Trophoblast cell (in vitro differentiated cells and primary cell): ENCODE measurements around the gene DLEC1.

ENCODE experiments used
- DNase-seq, 2 donors: peaks; one replicate each; pipeline ENCODE4 v3.0.0-alpha.2; 2016
- H2AFZ ChIP-seq: 2 replicates; pipeline ENCODE4 v1.6.1; 2013; ENCODE audit warnings: low read length, moderate library complexity, mild to moderate bottlenecking; ENCODE audit not compliant: insufficient read depth, poor library complexity
- H2AK5ac ChIP-seq: 2 replicates; pipeline ENCODE4 v1.6.1; 2013; ENCODE audit warnings: mild to moderate bottlenecking, low read length
- H2BK120ac ChIP-seq: 2 replicates; pipeline ENCODE4 v1.6.1; 2013; ENCODE audit warnings: low read length, mild to moderate bottlenecking, moderate library complexity; ENCODE audit not compliant: insufficient read depth, poor library complexity
- H2BK12ac ChIP-seq: 2 replicates; pipeline ENCODE4 v1.6.1; 2013; ENCODE audit warnings: mild to moderate bottlenecking, low read length, moderate library complexity
- H2BK5ac ChIP-seq: 2 replicates; pipeline ENCODE4 v1.6.1; 2013; ENCODE audit warnings: low read length, low read depth, moderate library complexity, mild to moderate bottlenecking; ENCODE audit not compliant: poor library complexity
- H3K14ac ChIP-seq: 2 replicates; pipeline ENCODE4 v1.6.1; 2013; ENCODE audit warnings: mild to moderate bottlenecking, low read length
- H3K18ac ChIP-seq: 2 replicates; pipeline ENCODE4 v1.6.1; 2013; ENCODE audit warnings: mild to moderate bottlenecking, low read length
- H3K23ac ChIP-seq: 2 replicates; pipeline ENCODE4 v1.6.1; 2013; ENCODE audit warnings: low read length
- H3K27ac ChIP-seq: 2 replicates; pipeline ENCODE4 v1.5.1; 2013; ENCODE audit warnings: low read depth, mild to moderate bottlenecking, inconsistent platforms, low read length, moderate library complexity
- H3K27me3 ChIP-seq: 2 replicates; pipeline ENCODE4 v1.6.1; 2013; ENCODE audit warnings: inconsistent platforms, mild to moderate bottlenecking, low read length, moderate library complexity; ENCODE audit not compliant: insufficient read depth
- H3K36me3 ChIP-seq, 2 experiments: 1 replicate in 1 of 2; 2 replicates in 1 of 2; pipeline ENCODE4 v1.6.1; 2013; ENCODE audit warnings: low read length in 2 of 2, mild to moderate bottlenecking in 2 of 2, moderate library complexity in 1 of 2; ENCODE audit not compliant: insufficient read depth in 2 of 2, control insufficient read depth in 1 of 2
- H3K4ac ChIP-seq: 2 replicates; pipeline ENCODE4 v1.6.1; 2013; ENCODE audit warnings: low read depth, mild to moderate bottlenecking, low read length, moderate library complexity
- H3K4me1 ChIP-seq, 2 experiments: 1 replicate in 1 of 2; 2 replicates in 1 of 2; pipeline ENCODE4 v1.6.1; 2013; ENCODE audit warnings: low read length in 2 of 2, mild to moderate bottlenecking in 2 of 2, moderate library complexity in 1 of 2; ENCODE audit not compliant: insufficient read depth in 2 of 2, control insufficient read depth in 1 of 2
- H3K4me2 ChIP-seq: 2 replicates; pipeline ENCODE4 v1.6.1; 2013; ENCODE audit warnings: inconsistent platforms, mild to moderate bottlenecking, low read length, moderate library complexity
- H3K4me3 ChIP-seq: 2 replicates; pipeline ENCODE4 v1.5.1; 2013; ENCODE audit warnings: mild to moderate bottlenecking, low read depth, low read length, inconsistent platforms
- H3K79me1 ChIP-seq: one replicate; pipeline ENCODE4 v1.6.1; 2013; ENCODE audit warnings: low read length
- H3K79me2 ChIP-seq: 2 replicates; pipeline ENCODE4 v1.6.1; 2013; ENCODE audit warnings: low read length, mild to moderate bottlenecking; ENCODE audit not compliant: control insufficient read depth, insufficient read depth, poor library complexity
- H3K9ac ChIP-seq: 2 replicates; pipeline ENCODE4 v1.6.1; 2013; ENCODE audit warnings: mild to moderate bottlenecking, low read length
- H3K9me3 ChIP-seq: 2 replicates; pipeline ENCODE4 v1.6.1; 2013; ENCODE audit warnings: low read depth, mild to moderate bottlenecking, control low read depth, inconsistent platforms, low read length; ENCODE audit not compliant: insufficient read depth
- H4K12ac ChIP-seq: 2 replicates; pipeline ENCODE4 v1.6.1; 2013; ENCODE audit warnings: low read depth, mild to moderate bottlenecking, low read length, moderate library complexity
- H4K8ac ChIP-seq: 2 replicates; pipeline ENCODE4 v1.6.1; 2013; ENCODE audit warnings: low read depth, mild to moderate bottlenecking, low read length, moderate library complexity
- H4K91ac ChIP-seq: one replicate; pipeline ENCODE4 v1.6.1; 2013; ENCODE audit warnings: low read depth, mild to moderate bottlenecking, low read length, moderate library complexity
- WGBS: extraction: QIAGEN DNeasy Blood & Tissue Kit; methylation state at CpG from one replicate; pipeline ENCODE4 v1.1.7; 2013; ENCODE audit warnings: missing lambda C conversion rate; ENCODE audit not compliant: insufficient read length, insufficient coverage; ENCODE audit errors: extremely low coverage; 5-methylcytosine and 5-hydroxymethylcytosine counted together

Gene DLEC1

DNA sequence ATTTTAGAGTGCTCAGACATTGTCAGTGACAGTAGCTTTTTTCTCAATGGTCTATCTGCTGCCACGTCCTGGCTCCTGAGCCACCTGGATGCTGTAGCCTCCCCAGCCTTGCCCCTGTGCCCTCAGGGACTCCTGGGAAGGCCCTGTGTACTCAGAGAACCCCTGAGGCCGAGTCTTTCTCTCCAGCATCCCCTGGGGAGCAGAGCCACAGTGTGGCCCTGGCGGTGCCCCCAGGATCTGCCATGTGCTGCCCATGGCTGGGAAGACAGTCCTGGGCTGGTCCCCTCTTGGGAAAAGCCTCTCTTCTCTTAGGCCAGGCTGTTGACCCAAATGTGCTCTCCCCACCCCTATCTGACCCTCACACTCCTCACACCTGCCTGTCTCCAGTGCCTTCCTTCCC, 104.5 kb downstream of the DLEC1 start:
- Histone ChIP-seq H3K4me3 (no peak overlapping the region), H2BK5ac (no peak overlapping the region), H3K18ac (no peak overlapping the region), H3K79me2 (peaks cover 5% of the 10 kb centered on the region), H2AK5ac (no peak overlapping the region), H3K36me3 (peaks cover 14 to 18% of the 10 kb centered on the region in 2 experiments), H3K79me1 (peaks cover 5% of the 10 kb centered on the region), H2AFZ (no peak overlapping the region), H3K14ac (no peak overlapping the region), H2BK12ac (no peak overlapping the region), H3K4ac (no peak overlapping the region), H3K27me3 (no peaks in the 10 kb centered on the region), H4K91ac (no peak overlapping the region), H4K8ac (no peak overlapping the region), H3K4me2 (no peak overlapping the region), H4K12ac (no peak overlapping the region), H3K9me3 (peaks cover 2% of the 10 kb centered on the region), H3K9ac (no peak overlapping the region), H2BK120ac (no peak overlapping the region), H3K23ac (no peak overlapping the region), H3K27ac (no peak overlapping the region), H3K4me1 (peaks cover 12 to 18% of the 10 kb centered on the region in 2 experiments)
- WGBS = no CpG with 5 or more reads among the region's 3 CpGs
- DNase-seq = no peak

DNA sequence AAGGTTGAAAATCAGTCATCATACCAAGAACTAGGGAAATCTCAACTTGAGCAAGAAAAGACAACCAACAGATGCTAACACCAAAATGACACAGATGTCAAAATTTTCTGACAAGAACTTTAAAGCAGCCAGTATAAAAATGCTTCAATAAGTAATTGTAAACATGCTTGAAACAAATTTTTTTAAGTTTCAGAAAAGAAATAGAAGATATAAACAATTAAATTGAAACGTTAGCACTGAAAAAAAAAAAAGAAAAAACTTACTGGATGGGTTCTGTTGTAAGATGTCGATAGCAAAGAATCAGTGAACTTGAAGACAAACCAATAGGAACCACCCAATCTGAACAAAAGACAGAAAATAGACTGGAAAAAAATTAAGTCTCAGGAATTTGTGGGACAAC, 107.5 kb downstream of the DLEC1 start:
- H3K4me2 ChIP-seq = no peak overlapping the region
- no CpG with 5 or more reads among the region's 2 CpGs for WGBS
- no peak overlapping the region for H2AK5ac ChIP-seq

GRCh38 chr3:38147421-38147820, 108.4 kb downstream of the DLEC1 start:
- no peak overlapping the region for H3K9ac ChIP-seq
- no peaks in the 10 kb centered on the region for H3K79me1 ChIP-seq
- no peaks in the 10 kb centered on the region for H3K79me2 ChIP-seq
- H3K27ac ChIP-seq = no peak overlapping the region
- no peak overlapping the region for H4K91ac ChIP-seq
- no peak overlapping the region for H2BK120ac ChIP-seq
- DNase-seq = no peak
- no peaks in the 10 kb centered on the region for H3K36me3 ChIP-seq
- no peak overlapping the region for H4K8ac ChIP-seq
- no peak overlapping the region for H2AK5ac ChIP-seq
- H3K18ac ChIP-seq = no peak overlapping the region
- no CpG with 5 or more reads among the region's 3 CpGs for WGBS
- H2AFZ ChIP-seq = no peak overlapping the region
- peaks cover 0 to 5% of the 10 kb centered on the region in 2 experiments for H3K4me1 ChIP-seq
- no peak overlapping the region for H3K14ac ChIP-seq
- no peak overlapping the region for H3K4me2 ChIP-seq
- H4K12ac ChIP-seq = no peak overlapping the region
- no peak overlapping the region for H2BK12ac ChIP-seq
- no peak overlapping the region for H2BK5ac ChIP-seq
- H3K27me3 ChIP-seq = no peaks in the 10 kb centered on the region
- H3K4ac ChIP-seq = no peak overlapping the region
- peaks cover 2% of the 10 kb centered on the region for H3K9me3 ChIP-seq
- no peak overlapping the region for H3K4me3 ChIP-seq
- no peak overlapping the region for H3K23ac ChIP-seq

More for the DNA sequence above, 107.5 kb downstream of the DLEC1 start:
- no peak overlapping the region for H3K4me3 ChIP-seq
- H3K79me1 ChIP-seq = no peaks in the 10 kb centered on the region
- H3K36me3 ChIP-seq = peaks cover 5 to 7% of the 10 kb centered on the region in 2 experiments
- H3K4me1 ChIP-seq = peaks cover 0 to 5% of the 10 kb centered on the region in 2 experiments
- no peak overlapping the region for H3K4ac ChIP-seq
- no peak overlapping the region for H4K12ac ChIP-seq
- no peaks in the 10 kb centered on the region for H3K79me2 ChIP-seq
- no peak overlapping the region for H3K9ac ChIP-seq
- H2BK12ac ChIP-seq = no peak overlapping the region
- H4K8ac ChIP-seq = no peak overlapping the region
- no peak overlapping the region for H3K27ac ChIP-seq
- no peak overlapping the region for H2BK5ac ChIP-seq
- H3K27me3 ChIP-seq = no peaks in the 10 kb centered on the region
- H2AFZ ChIP-seq = no peak overlapping the region
- H3K9me3 ChIP-seq = peaks cover 2% of the 10 kb centered on the region
- no peak overlapping the region for H2BK120ac ChIP-seq
- no peak overlapping the region for H4K91ac ChIP-seq
- no peak overlapping the region for H3K18ac ChIP-seq
- H3K14ac ChIP-seq = no peak overlapping the region
- no peak overlapping the region for H3K23ac ChIP-seq
- no peak for DNase-seq

DNA sequence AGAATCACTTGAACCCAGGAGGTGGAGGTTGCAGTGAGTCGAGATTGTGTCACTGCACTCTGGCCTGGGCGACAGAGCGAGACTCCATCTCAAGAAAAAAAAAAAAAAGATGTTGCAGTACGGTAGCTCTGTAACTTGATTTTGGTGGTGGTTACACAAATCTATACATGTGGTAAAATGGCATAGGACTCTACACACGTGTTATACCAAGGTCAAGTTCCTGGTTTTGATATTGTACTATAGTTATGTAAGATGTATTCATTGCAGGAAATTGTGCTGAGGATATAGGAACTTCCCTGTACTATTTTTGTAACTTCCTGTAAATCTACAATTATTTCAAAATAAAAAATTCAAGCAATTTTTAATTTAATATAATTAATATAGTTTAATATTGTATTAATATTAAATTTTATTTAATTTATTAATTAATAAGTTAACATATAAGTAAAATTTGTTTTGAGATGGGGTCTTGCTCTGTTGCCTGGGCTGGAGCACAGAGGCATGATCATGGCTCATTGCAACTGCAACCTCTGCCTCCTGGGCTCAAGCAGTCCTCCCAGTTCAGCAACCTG, 109.4 kb downstream of the DLEC1 start:
- H3K9me3 ChIP-seq = peaks cover 2% of the 10 kb centered on the region
- H4K8ac ChIP-seq = no peak overlapping the region
- H3K79me2 ChIP-seq = no peaks in the 10 kb centered on the region
- no peak overlapping the region for H3K23ac ChIP-seq
- no peak overlapping the region for H2AFZ ChIP-seq
- no peak for DNase-seq
- peaks cover 0 to 9% of the 10 kb centered on the region in 2 experiments for H3K4me1 ChIP-seq
- H2BK5ac ChIP-seq = no peak overlapping the region
- H3K9ac ChIP-seq = no peak overlapping the region
- no peak overlapping the region for H3K4me2 ChIP-seq
- no peak overlapping the region for H2BK12ac ChIP-seq
- H3K14ac ChIP-seq = no peak overlapping the region
- H3K4me3 ChIP-seq = no peak overlapping the region
- no CpG with 5 or more reads among the region's 5 CpGs for WGBS
- no peaks in the 10 kb centered on the region for H3K79me1 ChIP-seq
- H4K12ac ChIP-seq = no peak overlapping the region
- H3K18ac ChIP-seq = no peak overlapping the region
- no peak overlapping the region for H3K4ac ChIP-seq
- H2AK5ac ChIP-seq = no peak overlapping the region
- no peak overlapping the region for H4K91ac ChIP-seq
- no peaks in the 10 kb centered on the region for H3K27me3 ChIP-seq
- no peak overlapping the region for H2BK120ac ChIP-seq
- H3K27ac ChIP-seq = no peak overlapping the region
- no peaks in the 10 kb centered on the region for H3K36me3 ChIP-seq
